PC-3 (cell line): ENCODE results near the gene DQX1. TPM values are rescaled to one million over a fixed set of nuclear protein-coding genes. Genes with fewer than 3 reads are reported as not detected.

ENCODE experiments used
- ATAC-seq: fragments of 200-7000 bp; cut with Tn5 transposase; 2 replicates; pipeline ENCODE4 v1.9.1; 2020; ENCODE audit warnings: mild to moderate bottlenecking, moderate library complexity
- BruUV-seq: library from RNA; stranded (reverse); fragments of 400-500 nt; replicated peaks from 2 replicates; lab custom pipeline; 2021; lab: Mats Ljungman, UMichigan
- CTCF ChIA-PET: fragments of 300-600 bp; sonication (Branson Sonifier 250); formaldehyde crosslinking; loops from one replicate; lab custom pipeline; 2022; ENCODE audit warnings: antibody characterized with exemption; lab: Charles Lee
- POLR2A ChIA-PET: fragments of 300-600 bp; sonication (Branson Sonifier 250); formaldehyde crosslinking; loops from one replicate; lab custom pipeline; 2022; ENCODE audit warnings: antibody characterized with exemption; ENCODE audit not compliant: unreplicated experiment; lab: Charles Lee
- DNase-seq: peaks from one replicate; pipeline ENCODE4 v3.0.0-alpha.2; 2015
- H2AFZ ChIP-seq: fragments of 300-600 bp; sonication (generic); 2 replicates; pipeline ENCODE4 v1.6.0; 2016; ENCODE audit warnings: antibody characterized with exemption, low read length
- H3F3A ChIP-seq: fragments of 300-600 bp; sonication (generic); one replicate; pipeline ENCODE4 v1.6.0; 2017; ENCODE audit warnings: antibody characterized with exemption, low read length, control low read depth, mild to moderate bottlenecking; ENCODE audit not compliant: unreplicated experiment
- H3K27ac ChIP-seq: fragments of 300-600 bp; sonication (generic); 2 replicates; pipeline ENCODE4 v1.5.1; 2016; ENCODE audit warnings: mild to moderate bottlenecking, low read length
- H3K27me3 ChIP-seq: fragments of 300-600 bp; sonication (generic); 2 replicates; pipeline ENCODE4 v1.6.1; 2016; ENCODE audit warnings: low read length, mixed read lengths
- H3K36me3 ChIP-seq: fragments of 300-600 bp; sonication (generic); 2 replicates; pipeline ENCODE4 v1.6.1; 2016; ENCODE audit warnings: low read depth, mixed run types, low read length, mixed read lengths
- H3K4me1 ChIP-seq: fragments of 300-600 bp; sonication (generic); 2 replicates; pipeline ENCODE4 v1.5.1; 2016; ENCODE audit warnings: low read length; ENCODE audit not compliant: insufficient read depth
- H3K4me2 ChIP-seq: fragments of 300-600 bp; sonication (generic); 2 replicates; pipeline ENCODE4 v1.6.0; 2016; ENCODE audit warnings: low read length
- H3K4me3 ChIP-seq: fragments of 300-600 bp; sonication (generic); 2 replicates; pipeline ENCODE4 v1.5.1; 2016; ENCODE audit warnings: mild to moderate bottlenecking, low read length, mixed read lengths
- H3K79me2 ChIP-seq: fragments of 300-600 bp; sonication (generic); 2 replicates; pipeline ENCODE4 v1.6.1; 2017; ENCODE audit warnings: low read length, mixed read lengths
- H3K9ac ChIP-seq: fragments of 300-600 bp; sonication (generic); 2 replicates; pipeline ENCODE4 v1.6.0; 2016; ENCODE audit warnings: mild to moderate bottlenecking, low read length
- H3K9me2 ChIP-seq: fragments of 300-600 bp; sonication (generic); replicated peaks from 2 replicates; pipeline ENCODE4 v1.6.1; 2016; ENCODE audit warnings: mixed run types, low read length, mixed read lengths
- H3K9me3 ChIP-seq: fragments of 300-600 bp; sonication (generic); 2 replicates; pipeline ENCODE4 v1.6.1; 2016; ENCODE audit warnings: low read length, mixed read lengths
- H4K20me1 ChIP-seq: fragments of 300-600 bp; sonication (generic); 2 replicates; pipeline ENCODE4 v1.6.1; 2016; ENCODE audit warnings: low read length, mixed read lengths
- CTCF ChIP-seq: fragments of 300-600 bp; sonication (generic); conservative IDR thresholded peaks from 2 replicates; pipeline ENCODE4 v1.5.1; 2017; ENCODE audit warnings: antibody characterized with exemption, low read depth, mild to moderate bottlenecking, low read length
- EZH2 ChIP-seq: fragments of 300-600 bp; sonication (generic); IDR thresholded peaks from one replicate; pipeline ENCODE4 v1.6.1; 2017; ENCODE audit warnings: antibody characterized with exemption, mild to moderate bottlenecking, low read length; ENCODE audit not compliant: unreplicated experiment
- EZH2phosphoT487 ChIP-seq: fragments of 300-600 bp; sonication (generic); IDR thresholded peaks from 2 replicates; pipeline ENCODE4 v1.6.1; 2018; ENCODE audit warnings: mild to moderate bottlenecking, antibody characterized with exemption, low read length, borderline replicate concordance
- intact Hi-C: fragments of 100-400 bp; cut with micrococcal nuclease; formaldehyde crosslinking; loops from 2 replicates; pipeline ENCODE4 v1.9.0; 2023
- total RNA-seq: library from RNA; depleted of rRNA; stranded (reverse); fragments of >200 nt; gene quantifications from 2 replicates; pipeline ENCODE4 v1.2.3, GENCODE V29; 2014

DQX1 gene
- total RNA-seq, 1 experiment from 2014 or later, result 0.07 TPM

- BruUV-seq, result no TSS peak
- Histone ChIP-seq H3K9me3 (no peaks in the 10 kb centered on the region), H3K36me3 (no peaks in the 10 kb centered on the region), H3K79me2 (no peaks in the 10 kb centered on the region), H3K9ac (no peak overlapping the region), H3K27me3 (no peaks in the 10 kb centered on the region), H3K9me2 (no peaks in the 10 kb centered on the region), H3K27ac (no peak overlapping the region), H3K4me1 (0 out of 2 replicates have a peak, but pooled peaks cover 3% of the 10 kb centered on the region), H3K4me2 (no peak overlapping the region), H3F3A (no peaks in the 10 kb centered on the region), H4K20me1 (no peaks in the 10 kb centered on the region), H2AFZ (no peak overlapping the region), H3K4me3 (no peak overlapping the region)
- TF ChIP-seq EZH2phosphoT487 (no peak), CTCF (no peak), EZH2 (no peak)
- ChIA-PET CTCF (no interaction called here), POLR2A (no interaction called here)
- intact Hi-C loops, result no loop called here
- ATAC-seq, result no peak
- no peak for DNase-seq
Measured at GRCh38 chr2:74516650-74517049, 9.4 kb downstream of the DQX1 start.

DNA sequence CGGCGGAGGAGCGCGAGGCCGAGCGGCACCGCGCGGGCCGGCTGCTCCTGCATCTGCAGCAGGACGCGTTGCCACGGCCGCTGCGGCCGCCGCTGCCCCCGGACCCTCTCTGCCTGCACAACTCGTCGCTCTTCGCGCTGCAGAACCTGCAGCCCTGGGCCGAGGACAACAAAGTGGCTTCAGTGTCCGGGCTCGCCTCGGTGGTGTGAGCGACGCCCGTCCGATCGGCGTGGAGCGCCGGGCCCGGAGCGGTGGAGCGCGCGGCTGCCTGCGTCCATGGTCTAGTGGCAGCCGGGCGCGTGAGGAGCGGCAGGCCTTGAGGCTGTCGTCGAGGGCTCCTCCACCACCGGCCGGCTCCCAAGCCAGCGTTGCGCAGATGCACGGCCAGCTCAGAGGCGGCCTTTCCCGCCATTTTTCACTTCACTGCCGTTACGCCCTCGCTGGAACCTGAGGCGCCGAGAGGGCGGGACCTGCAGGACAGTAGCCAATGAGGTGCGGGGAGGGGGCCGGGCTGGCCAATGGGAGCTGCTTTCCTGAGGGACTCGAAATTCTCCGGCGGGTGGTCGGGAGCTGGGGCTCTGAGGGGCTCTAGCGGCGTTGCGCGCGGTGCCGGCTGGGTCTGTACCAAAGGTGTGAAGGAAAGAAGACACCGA is 9.9 kb downstream of the DQX1 start:
- Histone ChIP-seq H4K20me1 (no peaks in the 10 kb centered on the region), H3K4me1 (0 out of 2 replicates have a peak, but pooled peaks cover 3% of the 10 kb centered on the region), H3K4me3 (no peak overlapping the region), H3K36me3 (no peaks in the 10 kb centered on the region), H3K79me2 (no peaks in the 10 kb centered on the region), H3F3A (no peaks in the 10 kb centered on the region), H3K27me3 (no peaks in the 10 kb centered on the region), H3K9me3 (no peaks in the 10 kb centered on the region), H3K9me2 (no peaks in the 10 kb centered on the region), H3K27ac (no peak overlapping the region), H3K9ac (no peak overlapping the region), H3K4me2 (no peak overlapping the region), H2AFZ (no peak overlapping the region)
- ChIA-PET CTCF (no interaction called here), POLR2A (no interaction called here)
- no TSS peak for BruUV-seq
- ATAC-seq, result no peak
- intact Hi-C loops, result no loop called here
- TF ChIP-seq CTCF, result no peak
- TF ChIP-seq EZH2phosphoT487, result no peak
- no peak for TF ChIP-seq EZH2
- no peak for DNase-seq

DNA sequence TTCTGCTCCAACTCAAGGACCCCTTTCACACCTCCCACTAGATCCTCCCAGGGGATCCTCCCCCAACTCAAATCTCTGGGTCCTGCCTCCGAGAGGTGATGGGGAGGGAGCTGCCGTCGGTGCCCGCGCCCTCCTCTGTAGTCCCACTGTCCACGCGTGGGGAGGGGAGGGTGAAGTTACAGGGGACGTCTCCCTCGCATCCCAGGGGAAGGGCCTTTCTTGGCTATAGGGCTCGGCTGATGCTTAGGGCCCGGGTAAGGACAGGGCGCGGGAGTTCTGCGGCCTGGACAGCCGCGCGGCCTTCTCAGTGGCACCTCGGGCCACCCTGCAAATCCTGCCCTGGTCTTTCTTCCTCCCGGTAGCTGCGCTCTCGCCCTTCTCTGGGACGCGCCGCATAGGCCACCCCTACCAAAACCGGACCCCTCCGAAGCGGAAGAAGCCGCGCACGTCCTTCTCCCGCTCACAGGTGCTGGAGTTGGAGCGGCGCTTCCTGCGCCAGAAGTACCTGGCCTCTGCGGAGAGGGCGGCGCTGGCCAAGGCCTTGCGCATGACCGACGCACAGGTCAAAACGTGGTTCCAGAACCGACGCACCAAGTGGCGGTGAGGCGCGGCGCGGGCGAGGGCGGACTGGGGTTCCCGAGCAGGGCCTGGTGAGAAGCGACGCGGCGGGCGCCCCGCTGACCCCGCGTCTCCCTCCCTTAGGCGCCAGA is 10.6 kb downstream of the DQX1 start:
- Histone ChIP-seq H3K27ac (no peak overlapping the region), H4K20me1 (no peaks in the 10 kb centered on the region), H3K4me1 (0 out of 2 replicates have a peak, but pooled peaks cover 3% of the 10 kb centered on the region), H2AFZ (no peak overlapping the region), H3K9me3 (no peaks in the 10 kb centered on the region), H3K9ac (no peak overlapping the region), H3F3A (no peaks in the 10 kb centered on the region), H3K36me3 (no peaks in the 10 kb centered on the region), H3K27me3 (no peaks in the 10 kb centered on the region), H3K9me2 (no peaks in the 10 kb centered on the region), H3K4me3 (no peak overlapping the region), H3K4me2 (no peak overlapping the region), H3K79me2 (no peaks in the 10 kb centered on the region)
- no TSS peak for BruUV-seq
- intact Hi-C loops, result no loop called here
- POLR2A ChIA-PET, result no interaction called here
- DNase-seq (no peak), ATAC-seq (no peak)
- no peak for TF ChIP-seq EZH2
- TF ChIP-seq CTCF, result no peak
- no peak for TF ChIP-seq EZH2phosphoT487
- CTCF ChIA-PET, result no interaction called here
